ENCODE results near the gene ENDOV.

GRCh38 chr17:80454557-80455335, 39.8 kb downstream of the ENDOV start:
- TF ChIP-seq CTCF (IDR thresholded peaks at IDR 0.05; ENCODE audit: borderline replicate concordance, extremely low read depth, low read length, poor library complexity, severe bottlenecking) (no peak), EZH2 (IDR thresholded peaks at IDR 0.05; ENCODE audit: borderline replicate concordance, low read depth, low read length, severe bottlenecking) (no peak)

Measured in DND-41 (cell line).